IPS DF 19.7 (cell line): Measurements from ENCODE around the gene KRT10.
"Not testable (repeated sequence)": the region's sequence is repeated elsewhere in the genome, so short reads cannot be mapped to it uniquely, and the experiment has no call there.

Experiments
- DNase-seq: peaks from one replicate; pipeline ENCODE4 v3.0.0-alpha.2; 2013; ENCODE audit warnings: low read depth, low spot score

Gene KRT10

DNA sequence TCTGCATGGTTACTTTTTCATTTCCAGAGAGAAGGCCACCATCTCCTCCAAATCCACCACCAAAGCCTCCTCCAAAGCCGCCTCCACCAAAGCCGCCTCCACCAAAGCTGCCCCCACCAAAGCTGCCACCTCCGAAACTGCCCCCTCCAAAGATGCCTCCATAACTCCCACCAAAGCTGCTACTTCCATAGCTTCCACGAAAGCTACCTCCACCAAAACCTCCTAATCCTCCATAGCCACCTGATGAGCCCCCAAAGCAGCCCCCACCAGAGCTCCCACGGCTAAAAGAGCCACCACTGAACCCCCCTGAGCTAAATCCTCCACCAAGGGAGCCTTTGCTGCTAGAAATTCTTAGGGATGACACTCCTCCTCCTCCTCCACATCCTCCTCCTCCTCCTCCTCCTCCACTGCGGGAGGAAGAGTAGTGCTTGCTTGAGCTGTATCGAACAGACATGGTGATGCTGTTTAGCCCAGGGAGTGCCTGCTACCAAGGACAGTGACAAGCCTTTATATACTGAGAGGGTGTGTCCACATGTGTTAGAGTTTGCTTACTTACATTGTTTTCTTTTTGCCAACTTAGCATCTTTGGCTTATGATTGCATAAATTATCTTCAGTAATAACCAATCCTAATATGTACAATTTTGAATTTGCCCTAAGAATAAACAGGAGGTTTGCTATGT is at the start of gene KRT10:
KRT10 (minus strand) TSS at position 483 of the 681 bp plus-strand sequence; CDS start at position 454, 29 bp downstream.
- no peak for DNase-seq

- no peak for DNase-seq
Measured at GRCh38 chr17:40871316-40871715, 48.9 kb upstream of the KRT10 start.

DNA sequence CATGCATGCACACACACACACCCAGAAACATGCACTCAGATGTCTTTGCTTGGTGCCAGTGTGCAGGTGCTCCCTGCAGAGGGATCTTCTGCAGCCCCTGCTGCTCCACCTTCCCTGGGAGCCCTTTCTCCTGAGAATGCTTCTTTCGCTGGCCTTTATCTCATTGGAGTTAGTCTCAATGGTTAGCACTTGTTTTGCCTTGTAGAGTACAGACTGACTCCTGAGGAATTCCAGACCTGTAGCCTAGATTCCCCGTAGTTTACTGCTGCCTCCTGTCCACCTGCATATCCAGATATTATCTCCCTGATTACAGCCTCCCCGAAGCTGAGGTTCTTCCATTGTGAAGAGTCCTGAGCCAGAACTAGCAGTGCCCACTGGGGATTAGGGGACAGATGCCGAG is 47.7 kb upstream of the KRT10 start:
- no peak for DNase-seq

DNA sequence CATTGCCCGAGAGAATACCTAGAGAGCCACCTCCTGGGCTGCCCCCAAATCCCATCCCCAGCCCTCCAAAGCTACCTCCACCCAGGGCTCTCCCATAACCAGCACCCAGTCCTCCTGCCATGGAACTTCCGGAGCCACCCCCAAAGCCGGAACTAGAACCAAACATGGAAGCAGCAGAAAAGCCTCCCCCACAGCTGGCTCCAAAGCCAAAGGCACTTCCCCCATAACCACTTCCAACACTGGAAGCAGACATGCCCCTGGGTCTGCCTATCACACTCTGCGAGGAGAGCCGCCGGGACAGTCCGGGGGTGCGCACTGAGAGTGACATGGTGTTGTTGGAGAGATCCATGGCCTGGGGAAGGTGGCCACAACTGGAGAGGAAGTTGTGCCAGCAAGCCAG is 44.4 kb upstream of the KRT10 start, which contains the start of gene KRT12:
KRT12 (minus strand) TSS at position 386 of the 400 bp plus-strand sequence; CDS start at position 349, 37 bp downstream.
- no peak for DNase-seq

DNA sequence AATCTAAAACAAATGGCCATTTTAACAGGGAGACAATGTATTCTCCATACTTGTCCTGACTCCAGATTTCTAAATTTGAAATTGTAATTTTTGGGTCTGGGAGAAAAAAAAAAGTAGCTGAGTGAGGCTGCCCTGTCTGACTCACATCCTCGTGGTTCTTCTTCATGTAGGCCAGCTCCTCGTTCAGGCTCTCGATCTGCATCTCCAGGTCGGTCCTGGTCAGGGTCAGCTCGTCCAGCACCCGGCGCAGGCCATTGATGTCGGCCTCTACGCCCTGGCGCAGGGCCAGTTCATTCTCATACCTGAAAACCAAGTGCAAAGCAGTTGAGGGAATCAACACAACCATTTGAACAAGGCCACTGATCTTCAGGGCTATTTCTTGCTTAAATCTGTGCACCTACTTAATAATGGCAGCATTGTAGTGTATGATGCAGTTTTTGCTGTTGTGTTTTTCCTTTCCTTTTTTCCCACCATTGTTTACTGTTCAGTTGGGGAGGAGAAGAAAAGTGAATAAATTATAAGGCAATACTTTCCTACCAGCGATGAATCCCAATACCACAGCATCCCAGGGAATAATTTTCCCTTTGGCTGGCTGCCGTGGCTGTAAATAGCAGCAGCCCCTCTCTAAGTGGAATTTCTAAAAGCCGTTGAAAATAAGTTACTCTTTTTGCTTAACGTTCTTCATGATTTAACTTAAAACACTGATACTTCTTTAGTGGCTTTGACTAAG is 42.4 kb upstream of the KRT10 start:
- no peak for DNase-seq

DNA sequence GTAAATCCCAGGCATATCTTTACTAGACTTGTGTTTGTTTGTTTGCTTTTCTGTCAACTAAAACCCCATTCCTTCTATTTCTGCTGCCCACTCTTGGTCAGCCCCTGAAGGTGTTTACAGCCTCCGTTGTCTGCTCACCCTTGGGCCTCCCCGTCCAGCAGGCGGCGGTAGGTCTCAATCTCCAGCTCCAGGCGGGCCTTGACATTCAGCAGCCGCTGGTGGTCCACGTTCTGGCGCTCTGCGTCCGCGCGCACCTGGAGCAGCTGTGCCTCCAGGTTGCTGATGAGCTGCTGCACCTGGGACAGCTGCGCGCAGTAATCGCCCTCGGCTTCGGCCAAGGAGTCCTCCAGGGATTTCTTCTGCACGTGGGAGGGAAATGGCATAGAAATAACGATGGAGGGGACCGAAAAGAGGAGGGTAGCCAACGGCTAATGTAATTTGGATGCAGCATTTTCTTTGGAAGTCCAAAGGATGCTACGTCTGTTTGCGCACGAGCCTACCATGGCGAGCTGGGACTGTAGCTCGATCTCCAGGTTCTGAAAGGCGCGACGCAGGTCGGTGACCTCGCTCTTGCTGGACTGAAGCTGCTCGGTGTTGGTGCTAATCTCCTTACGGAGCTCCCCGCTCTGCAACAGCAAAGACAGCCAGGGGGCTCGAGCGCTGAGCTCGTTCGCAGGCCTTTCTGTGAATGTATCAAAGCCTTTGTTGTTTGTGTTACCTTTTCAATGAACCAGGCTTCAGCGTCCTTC is 40.7 kb upstream of the KRT10 start:
- peak; percentile 69 for DNase-seq

- no peak for DNase-seq
Measured at GRCh38 chr17:40859536-40859935, 37.1 kb upstream of the KRT10 start.

- not testable (repeated sequence) for DNase-seq
Measured at GRCh38 chr17:40858667-40859066, 36.3 kb upstream of the KRT10 start.

DNA sequence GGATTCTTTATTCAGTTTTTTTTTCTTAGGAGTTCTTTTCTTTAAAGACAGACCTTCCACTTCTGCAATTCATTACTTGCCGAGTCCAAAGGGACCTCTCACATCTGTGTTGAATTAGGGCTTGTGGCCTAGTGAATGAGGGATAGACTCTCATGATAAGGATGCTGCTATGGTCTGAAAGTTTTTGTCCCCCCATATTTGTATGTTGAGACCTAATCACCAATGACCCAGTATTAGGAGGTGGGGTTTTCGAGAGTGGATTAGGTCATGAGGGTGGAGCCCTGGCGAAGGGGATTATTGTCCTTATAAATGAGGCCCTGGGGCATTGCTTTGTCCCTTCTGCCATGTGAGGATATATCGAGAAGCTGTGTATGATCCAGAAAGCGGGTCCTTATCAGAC is 35.1 kb upstream of the KRT10 start:
- no peak for DNase-seq

GRCh38 chr17:40854175-40854814 is 31.9 kb upstream of the KRT10 start:
- DNase-seq = no peak

DNA sequence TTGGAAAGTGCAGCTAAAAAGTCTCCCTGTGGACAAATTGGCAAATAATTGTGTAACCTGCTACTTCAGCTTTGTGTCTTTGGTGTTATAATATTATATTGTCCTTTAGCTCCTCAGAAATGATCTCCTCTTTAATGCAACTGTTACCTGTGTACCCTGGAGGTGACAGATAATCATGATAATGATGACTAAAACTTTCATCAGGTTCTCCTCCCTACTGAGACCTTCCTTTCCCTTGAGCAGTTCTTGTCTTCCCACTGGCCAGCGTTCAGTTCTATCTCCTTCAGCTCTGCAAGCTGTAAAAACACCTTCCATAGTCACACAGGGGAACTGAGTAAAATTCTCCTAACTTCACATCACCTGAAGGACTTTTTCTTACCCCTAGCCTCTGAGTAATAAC is 29.9 kb upstream of the KRT10 start:
- no peak for DNase-seq

DNA sequence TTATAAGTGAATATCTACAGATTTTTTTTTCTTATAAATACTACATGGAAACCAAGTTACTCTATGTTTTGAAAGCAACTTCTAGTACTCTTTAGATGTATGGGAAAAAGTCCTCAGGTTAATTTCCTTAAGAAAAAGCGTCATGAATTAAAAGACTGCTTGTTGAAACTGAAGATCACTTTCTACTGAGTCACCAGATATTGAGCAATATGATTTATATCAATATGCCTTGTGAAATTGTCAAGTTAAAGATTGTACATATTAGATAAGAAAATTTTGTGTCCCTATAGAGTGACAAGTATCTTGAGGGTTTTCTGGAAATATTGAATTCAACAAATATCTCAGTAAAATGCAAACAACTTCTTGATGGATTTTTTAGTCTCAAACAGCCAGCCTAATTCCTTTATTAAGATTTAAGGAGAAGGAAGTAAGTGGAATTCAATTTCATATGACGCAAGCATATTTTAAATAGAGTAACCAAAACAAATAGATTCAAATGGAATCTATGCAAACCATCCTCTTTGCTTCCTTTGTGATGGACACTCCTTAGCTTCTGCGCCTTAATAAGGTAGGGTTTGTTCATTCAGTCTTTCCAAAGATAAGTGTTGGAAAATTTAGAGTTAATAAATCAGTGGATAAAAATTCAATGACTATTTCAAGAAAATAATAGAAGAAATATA is 28.0 kb upstream of the KRT10 start:
- DNase-seq = no peak

DNA sequence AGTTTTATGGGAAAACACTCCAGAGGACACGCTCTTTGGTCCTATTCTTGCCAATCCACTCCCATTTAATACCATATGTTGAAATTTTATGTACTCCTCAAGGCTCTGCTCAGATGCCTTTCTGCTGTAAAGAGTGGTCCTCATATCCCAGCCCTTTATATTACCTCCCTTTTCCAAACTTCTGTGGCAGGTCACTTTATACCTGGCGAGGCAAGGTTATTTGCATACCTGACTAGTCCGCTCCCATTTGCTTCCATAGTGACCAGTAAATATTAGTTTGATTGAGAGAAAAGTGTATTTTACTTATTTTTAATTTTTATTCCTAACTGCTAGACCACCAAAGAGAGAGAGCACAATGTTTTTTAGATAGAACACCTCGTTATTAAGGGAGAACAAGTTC is 27.3 kb upstream of the KRT10 start:
- DNase-seq = no peak

DNA sequence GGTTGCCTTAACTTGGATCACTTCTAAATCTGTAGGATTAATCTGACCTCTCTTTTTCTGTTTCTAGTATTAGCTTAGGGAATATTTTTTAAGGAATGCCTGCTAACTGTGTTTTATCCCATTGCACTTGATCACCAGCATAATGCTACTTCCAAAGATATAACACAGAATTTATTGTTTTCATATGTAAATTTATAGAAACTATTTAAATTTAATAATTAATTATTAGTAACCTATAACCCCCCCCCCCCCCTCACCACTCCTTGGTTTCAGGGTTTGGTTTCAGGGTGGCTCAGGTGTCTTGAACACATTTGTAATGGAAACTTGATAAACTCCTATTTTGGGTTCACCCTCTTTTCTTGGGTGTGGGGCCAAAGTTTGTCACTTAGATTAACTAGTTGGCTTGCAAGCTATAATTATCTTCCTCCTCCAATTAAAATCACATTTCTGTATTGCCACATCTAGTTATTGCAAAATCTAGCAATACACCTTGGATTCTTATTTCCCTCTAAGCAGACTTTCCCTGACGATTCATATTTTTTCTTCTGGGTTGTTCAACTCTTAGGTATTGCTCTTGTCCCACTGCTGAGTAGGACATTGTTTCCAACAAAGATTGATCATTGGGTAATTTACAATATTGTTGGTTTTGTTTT is 26.3 kb upstream of the KRT10 start:
- no peak for DNase-seq

GRCh38 chr17:40846515-40847144 is 24.2 kb upstream of the KRT10 start:
- DNase-seq = no peak

- DNase-seq = no peak
Measured at GRCh38 chr17:40844671-40845107, 22.3 kb upstream of the KRT10 start.

GRCh38 chr17:40843242-40843641 is 20.8 kb upstream of the KRT10 start:
- no peak for DNase-seq

GRCh38 chr17:40841246-40841645 is 18.8 kb upstream of the KRT10 start:
- DNase-seq = no peak

DNA sequence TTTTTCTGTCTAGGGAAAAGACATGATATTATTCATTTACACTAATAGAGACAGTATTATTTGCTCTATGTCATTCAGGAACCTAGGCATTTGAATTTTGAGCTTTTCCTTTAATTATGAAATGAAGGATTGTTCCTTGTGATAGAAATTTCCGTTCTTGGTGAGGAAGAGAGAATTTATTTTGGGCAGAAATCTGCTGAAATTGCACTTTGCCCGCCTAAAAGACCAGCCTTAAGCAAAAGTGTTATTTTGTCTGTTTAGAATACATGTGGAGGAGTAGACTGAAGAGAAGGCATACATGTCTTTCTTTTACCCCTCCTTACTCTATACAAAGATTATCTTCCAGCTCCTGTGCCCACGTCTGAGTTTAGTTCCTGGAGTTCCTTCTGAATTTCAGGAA is 16.8 kb upstream of the KRT10 start:
- no peak for DNase-seq

- DNase-seq = no peak
Measured at GRCh38 chr17:40836020-40836419, 13.6 kb upstream of the KRT10 start.
